Adrenal gland (tissue), 12 donors: ENCODE results near the gene TMEM273. TPM values are rescaled to one million over a fixed set of nuclear protein-coding genes. Genes with fewer than 3 reads are reported as not detected.

Source experiments
- DNase-seq, 7 donors: peaks; one replicate each; pipeline ENCODE4 v3.0.0-alpha.2; 2019 to 2020
- H3K27ac ChIP-seq, 5 donors: fragments of 200-600 bp; sonication (generic) in 4 of 5; 1 replicate in 3 of 5; 2 replicates in 2 of 5; pipeline versions ENCODE4 v1.5.1 to v1.8.0; 2016 to 2020; ENCODE audit warnings: mild to moderate bottlenecking in 1 of 5
- H3K27me3 ChIP-seq: fragments of 200-600 bp; 2 replicates; pipeline ENCODE4 v1.8.0; 2021
- H3K36me3 ChIP-seq, 2 donors: fragments of 200-600 bp; replicated peaks in 1 of 2; 1 replicate in 1 of 2; 2 replicates in 1 of 2; pipeline versions ENCODE4 v1.5.1 to v1.8.0; 2018 to 2022
- H3K4me1 ChIP-seq, 2 donors: fragments of 200-600 bp; replicated peaks in 1 of 2; 1 replicate in 1 of 2; 2 replicates in 1 of 2; pipeline versions ENCODE4 v1.5.1 to v1.8.0; 2018 to 2021
- H3K4me3 ChIP-seq, 4 donors: fragments of 200-600 bp; sonication (generic) in 3 of 4; one replicate each; pipeline ENCODE4 v1.5.1; 2016 to 2018
- H3K9me3 ChIP-seq, 3 donors: fragments of 200-600 bp; sonication (generic) in 1 of 3; replicated peaks in 1 of 3; 1 replicate in 2 of 3; 2 replicates in 1 of 3; pipeline versions ENCODE4 v1.5.1 to v1.8.0; 2016 to 2021
- POLR2A ChIP-seq, 2 donors: fragments of 450-650 bp; IDR thresholded peaks; one replicate each; pipeline ENCODE4 v1.6.1; 2017; ENCODE audit warnings: antibody characterized with exemption in 2 of 2, mild to moderate bottlenecking in 2 of 2, moderate library complexity in 1 of 2
- WGBS, 4 donors: extraction: QIAGEN DNeasy Blood & Tissue Kit in 2 of 4; methylation state at CpG; one replicate each; pipeline versions ENCODE4 v1.1.5 to v1.1.7; 2013 to 2017; 5-methylcytosine and 5-hydroxymethylcytosine counted together
- intact Hi-C, 2 donors: fragments of 100-400 bp; cut with DNase I; formaldehyde crosslinking; loops; one replicate each; pipeline versions ENCODE4 v1.14.1 to v1.15.0; 2022 to 2023
- polyA plus RNA-seq, 3 donors: library from polyadenylated mRNA; stranded (reverse); fragments of 200-250 nt in 2 of 3; fragments of 350-450 nt in 1 of 3; fragmentation: Illumina TruSeq in 1 of 3; extraction: RNeasy Lipid Tissue Mini Kit (QIAGEN cat#74804) in 1 of 3; gene quantifications; one replicate each; pipeline ENCODE4 v1.2.3, GENCODE V29; 2013 to 2014
- total RNA-seq, 9 donors: library from RNA; depleted of rRNA in 4 of 9; stranded (reverse); fragments of >200 nt in 4 of 9; fragments of 120-200 nt in 1 of 9; fragmentation: NEBNext Ultra II Directional in 1 of 9; extraction: Animal tissue kit (Norgen Biotek cat#: 25700) in 1 of 9; gene quantifications; one replicate each; pipeline versions ENCODE4 v1.1.0 to v1.2.4, GENCODE V29; 2013 to 2023
- TF ChIP-seq, protein P1 (sequence below), 6 experiments: fragments of 450-650 bp in 4 of 6; fragments of 200-600 bp in 2 of 6; sonication (generic) in 1 of 6; IDR thresholded peaks; 1 replicate in 5 of 6; 2 replicates in 1 of 6; pipeline versions ENCODE4 v1.5.1 to v1.8.0; 2016 to 2021; ENCODE audit warnings: antibody characterized with exemption in 6 of 6, mild to moderate bottlenecking in 2 of 6, moderate library complexity in 1 of 6
- donor health status: healthy with polysubstance abuse.
- donor health status: Bipolar disorder and iron deficiency.
- donor health status: DM: yes; HTN: yes; CAD: no.
- donor health status: DM: no; HTN: no; CAD: no.
- donor health status: DM: no; HTN: no; CAD: no.
- donor health status: DM: yes; HTN: yes; CAD: no.

TMEM273 gene
- total and polyA plus RNA-seq, 12 donors = 2.0 to 10.0 (median 5.8) TPM; not detected in 1

DNA sequence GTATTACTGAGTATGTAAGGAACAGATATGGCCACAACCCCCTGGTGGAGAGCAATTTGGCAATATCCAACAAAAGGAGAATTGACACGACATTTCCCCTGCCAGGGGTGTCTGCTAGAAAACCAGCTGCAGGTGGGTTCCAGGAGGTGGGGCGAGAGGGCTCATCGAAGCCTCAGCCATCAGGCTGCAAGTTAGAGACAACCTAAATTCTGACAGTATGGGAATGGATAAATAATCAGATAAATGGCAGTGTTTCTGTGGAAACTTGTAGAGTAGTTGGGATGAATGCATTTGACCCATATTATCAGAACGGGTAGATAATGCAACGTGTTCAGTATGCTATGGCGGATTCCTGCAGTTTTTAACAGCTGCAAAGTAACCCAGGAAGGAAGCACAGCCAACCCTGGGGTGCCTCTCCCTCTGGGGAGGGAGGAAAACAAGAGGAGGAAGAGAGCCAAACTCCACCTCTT is 3.5 kb downstream of the TMEM273 start:
- Histone ChIP-seq H3K27ac (no peak overlapping the region), H3K4me1 (peaks cover 0 to 12% of the 10 kb centered on the region in 2 donors), H3K9me3 (no peaks in the 10 kb centered on the region), H3K36me3 (no peaks in the 10 kb centered on the region), H3K27me3 (no peaks in the 10 kb centered on the region), H3K4me3 (no peak overlapping the region)
- no peak for DNase-seq
- TF ChIP-seq POLR2A (IDR thresholded peaks at IDR 0.05) = no peak
- TF ChIP-seq, protein P1, sequence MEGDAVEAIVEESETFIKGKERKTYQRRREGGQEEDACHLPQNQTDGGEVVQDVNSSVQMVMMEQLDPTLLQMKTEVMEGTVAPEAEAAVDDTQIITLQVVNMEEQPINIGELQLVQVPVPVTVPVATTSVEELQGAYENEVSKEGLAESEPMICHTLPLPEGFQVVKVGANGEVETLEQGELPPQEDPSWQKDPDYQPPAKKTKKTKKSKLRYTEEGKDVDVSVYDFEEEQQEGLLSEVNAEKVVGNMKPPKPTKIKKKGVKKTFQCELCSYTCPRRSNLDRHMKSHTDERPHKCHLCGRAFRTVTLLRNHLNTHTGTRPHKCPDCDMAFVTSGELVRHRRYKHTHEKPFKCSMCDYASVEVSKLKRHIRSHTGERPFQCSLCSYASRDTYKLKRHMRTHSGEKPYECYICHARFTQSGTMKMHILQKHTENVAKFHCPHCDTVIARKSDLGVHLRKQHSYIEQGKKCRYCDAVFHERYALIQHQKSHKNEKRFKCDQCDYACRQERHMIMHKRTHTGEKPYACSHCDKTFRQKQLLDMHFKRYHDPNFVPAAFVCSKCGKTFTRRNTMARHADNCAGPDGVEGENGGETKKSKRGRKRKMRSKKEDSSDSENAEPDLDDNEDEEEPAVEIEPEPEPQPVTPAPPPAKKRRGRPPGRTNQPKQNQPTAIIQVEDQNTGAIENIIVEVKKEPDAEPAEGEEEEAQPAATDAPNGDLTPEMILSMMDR (IDR thresholded peaks at IDR 0.05) = no peak
- 63 to 67% (median 64%) methylated on average over 6 of the region's 6 CpGs for WGBS, 4 donors
- intact Hi-C loops = no loop called here

DNA sequence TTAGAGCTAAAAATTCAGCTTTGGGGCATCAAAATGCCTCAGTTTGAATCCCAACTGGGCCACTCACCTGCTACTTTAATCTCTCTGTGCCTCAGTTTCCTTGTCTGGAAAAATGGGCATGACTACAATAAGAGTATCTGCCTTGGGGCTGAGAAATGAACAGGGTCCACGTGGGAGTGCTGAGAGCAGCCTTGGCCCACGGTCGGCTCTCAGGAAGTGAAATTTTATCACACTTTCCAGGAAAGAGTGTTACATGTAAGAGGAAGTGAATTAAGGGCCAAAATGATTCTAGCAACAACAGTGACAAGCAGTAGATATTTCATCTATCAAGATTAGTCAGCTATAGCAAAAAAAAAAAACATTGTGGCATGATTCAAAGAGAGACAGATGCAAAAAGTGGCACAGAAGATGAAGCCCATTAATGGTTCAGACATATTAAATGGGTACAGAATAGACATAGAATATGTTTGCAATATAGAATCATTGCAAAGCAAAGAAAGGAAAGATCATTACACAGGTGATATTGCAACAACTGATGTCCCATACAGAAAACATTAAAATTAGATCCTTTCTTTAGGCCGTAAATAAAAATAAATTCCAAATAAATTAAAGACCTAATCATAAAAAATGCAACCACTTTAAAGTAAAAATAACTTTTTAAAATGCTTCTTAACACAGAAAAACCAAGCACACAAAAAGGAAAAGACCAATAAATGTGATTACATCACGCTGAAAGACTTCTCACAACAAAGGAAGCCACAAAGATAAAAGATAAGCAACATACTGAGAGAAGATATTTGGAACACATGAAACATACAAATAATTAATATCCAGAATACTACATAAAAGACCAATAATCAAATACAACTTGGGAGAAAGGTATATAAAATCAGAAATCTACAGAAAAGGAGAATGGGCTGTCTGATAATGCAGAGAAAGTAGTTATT is 4.3 kb downstream of the TMEM273 start:
- WGBS, 4 donors = 62 to 76% (median 68%) methylated on average over 5 of the region's 5 CpGs
- DNase-seq = no peak
- intact Hi-C loops = no loop called here

DNA sequence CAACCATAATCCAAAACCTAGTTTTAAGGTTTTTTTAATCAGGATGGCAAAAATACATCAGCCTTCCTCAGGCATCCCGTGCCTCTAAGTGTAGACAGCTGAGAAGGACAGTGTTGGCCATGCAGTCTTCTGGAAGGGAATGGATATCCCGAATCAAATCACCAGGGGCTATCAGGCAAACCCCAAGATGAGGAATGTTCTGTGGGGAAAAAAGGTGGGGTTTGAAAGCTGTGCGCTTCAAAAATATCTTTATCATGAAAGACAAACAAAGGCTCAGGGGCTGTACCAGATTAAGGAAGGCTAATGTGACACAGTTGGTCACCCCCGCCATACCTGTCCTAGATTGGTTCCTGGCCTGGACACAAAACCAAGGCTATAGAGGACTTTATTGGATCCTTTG is 5.4 kb downstream of the TMEM273 start:
- H3K27ac ChIP-seq = no peak overlapping the region
- 84 to 90% (median 87%) methylated on average over 4 of the region's 4 CpGs for WGBS, 4 donors
- intact Hi-C loops = no loop called here
- no peak overlapping the region for H3K4me3 ChIP-seq
- H3K9me3 ChIP-seq = no peaks in the 10 kb centered on the region
- TF ChIP-seq, protein P1 (IDR thresholded peaks at IDR 0.05) = no peak
- no peak for TF ChIP-seq POLR2A (IDR thresholded peaks at IDR 0.05)
- no peak for DNase-seq
- H3K27me3 ChIP-seq = no peaks in the 10 kb centered on the region
- no peaks in the 10 kb centered on the region for H3K36me3 ChIP-seq
- peaks cover 0 to 1% of the 10 kb centered on the region in 2 donors for H3K4me1 ChIP-seq

More for the DNA sequence above, 4.3 kb downstream of the TMEM273 start:
- Histone ChIP-seq H3K9me3 (no peaks in the 10 kb centered on the region), H3K27ac (no peak overlapping the region), H3K36me3 (no peaks in the 10 kb centered on the region), H3K4me3 (no peak overlapping the region), H3K4me1 (peaks cover 0 to 5% of the 10 kb centered on the region in 2 donors), H3K27me3 (no peaks in the 10 kb centered on the region)
- TF ChIP-seq POLR2A (IDR thresholded peaks at IDR 0.05) = no peak
- TF ChIP-seq, protein P1 (IDR thresholded peaks at IDR 0.05) = no peak

DNA sequence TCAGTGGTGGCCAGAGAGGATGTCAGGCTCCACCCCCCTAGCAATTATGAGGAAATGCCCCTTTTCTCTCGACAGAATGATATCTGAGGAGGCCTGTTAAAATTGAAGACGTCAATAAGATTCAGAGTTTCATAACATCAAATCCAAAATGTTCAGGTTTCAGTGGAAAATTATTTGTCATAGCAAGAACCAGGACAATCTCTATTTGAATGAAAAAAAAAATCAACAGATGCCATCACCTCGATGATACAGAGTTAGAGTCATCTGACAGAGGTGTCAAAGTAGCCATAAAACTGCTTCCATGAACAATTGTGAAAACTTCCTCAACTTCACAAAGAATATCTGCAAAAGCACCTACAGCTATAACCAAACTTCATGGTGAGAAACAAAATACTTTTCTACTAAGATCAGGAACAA is 7.7 kb downstream of the TMEM273 start:
- Histone ChIP-seq H3K27ac (no peak overlapping the region), H3K36me3 (no peaks in the 10 kb centered on the region), H3K9me3 (no peaks in the 10 kb centered on the region), H3K27me3 (no peaks in the 10 kb centered on the region), H3K4me1 (peaks cover 10 to 11% of the 10 kb centered on the region in 2 donors), H3K4me3 (no peak overlapping the region)
- intact Hi-C loops = no loop called here
- no peak for TF ChIP-seq POLR2A (IDR thresholded peaks at IDR 0.05)
- TF ChIP-seq, protein P1 (IDR thresholded peaks at IDR 0.05) = no peak
- whole genome bisulfite sequencing, 4 donors = 35 to 38% (median 35%) methylated on average over 3 of the region's 3 CpGs
- DNase-seq = no peak
